HG03025 (cell line): Measurements from ENCODE around the gene AMBN.
"Not testable (repeated sequence)": the region's sequence is repeated elsewhere in the genome, so short reads cannot be mapped to it uniquely, and the experiment has no call there.

Source experiments
- ATAC-seq: cut with Tn5 transposase; IDR thresholded peaks from one replicate; pipeline ENCODE4 v1.9.1; 2021; ENCODE audit warnings: mild to moderate bottlenecking, moderate library complexity; ENCODE audit not compliant: unreplicated experiment, low FRiP score

Gene AMBN

GRCh38 chr4:70607334-70607853 lies 15.3 kb downstream of the AMBN start:
- ATAC-seq: no peak

- ATAC-seq: no peak
Observed at GRCh38 chr4:70608324-70608723, 16.3 kb downstream of the AMBN start.

- ATAC-seq: peak; percentile 44
Observed at GRCh38 chr4:70613306-70614183, 21.5 kb downstream of the AMBN start.

- ATAC-seq: peak; percentile 23
Observed at GRCh38 chr4:70614184-70614555, 22.1 kb downstream of the AMBN start.

GRCh38 chr4:70619288-70619687 lies 27.2 kb downstream of the AMBN start:
- ATAC-seq: no peak

- no peak for ATAC-seq
Observed at GRCh38 chr4:70619778-70620177, 27.7 kb downstream of the AMBN start.

- ATAC-seq: no peak
Observed at GRCh38 chr4:70623323-70623722, 31.3 kb downstream of the AMBN start.

- ATAC-seq: no peak
Observed at GRCh38 chr4:70624226-70624793, 32.3 kb downstream of the AMBN start.

GRCh38 chr4:70627620-70628019 lies 35.6 kb downstream of the AMBN start:
- ATAC-seq: no peak

- ATAC-seq: no peak
Observed at GRCh38 chr4:70628444-70628843, 36.4 kb downstream of the AMBN start, which contains the start of gene ENAM. ENAM (plus strand) TSS chr4:70628744; CDS start chr4:70629501, 757 bp downstream.

- ATAC-seq: peak; percentile 66
Observed at GRCh38 chr4:70629469-70630090, 37.5 kb downstream of the AMBN start.

GRCh38 chr4:70630162-70630561 lies 38.1 kb downstream of the AMBN start:
- ATAC-seq: no peak

GRCh38 chr4:70632028-70632427 lies 40.0 kb downstream of the AMBN start:
- no peak for ATAC-seq

- no peak for ATAC-seq
Observed at GRCh38 chr4:70634482-70634881, 42.4 kb downstream of the AMBN start.

GRCh38 chr4:70637239-70637913 lies 45.3 kb downstream of the AMBN start:
- ATAC-seq: no peak

GRCh38 chr4:70640192-70640591 lies 48.1 kb downstream of the AMBN start:
- no peak for ATAC-seq

GRCh38 chr4:70650741-70651140 lies 58.7 kb downstream of the AMBN start:
- not testable (repeated sequence) for ATAC-seq

GRCh38 chr4:70651864-70652506 lies 59.9 kb downstream of the AMBN start:
- ATAC-seq: no peak

- ATAC-seq: no peak
Observed at GRCh38 chr4:70654605-70655011, 62.6 kb downstream of the AMBN start.
